Adrenal gland (tissue), 5 donors: ENCODE results near the gene EML6.

ENCODE experiments used
- POLR2A ChIP-seq, 2 donors: fragments of 450-650 bp; IDR thresholded peaks; one replicate each; pipeline ENCODE4 v1.6.1; 2017; ENCODE audit warnings: antibody characterized with exemption in 2 of 2, mild to moderate bottlenecking in 2 of 2, moderate library complexity in 1 of 2
- TF ChIP-seq, protein P1 (sequence below), 6 experiments: fragments of 450-650 bp in 4 of 6; fragments of 200-600 bp in 2 of 6; sonication (generic) in 1 of 6; IDR thresholded peaks; 1 replicate in 5 of 6; 2 replicates in 1 of 6; pipeline versions ENCODE4 v1.5.1 to v1.8.0; 2016 to 2021; ENCODE audit warnings: antibody characterized with exemption in 6 of 6, mild to moderate bottlenecking in 2 of 6, moderate library complexity in 1 of 6
- donor health status: DM: no; HTN: no; CAD: no.

DNA sequence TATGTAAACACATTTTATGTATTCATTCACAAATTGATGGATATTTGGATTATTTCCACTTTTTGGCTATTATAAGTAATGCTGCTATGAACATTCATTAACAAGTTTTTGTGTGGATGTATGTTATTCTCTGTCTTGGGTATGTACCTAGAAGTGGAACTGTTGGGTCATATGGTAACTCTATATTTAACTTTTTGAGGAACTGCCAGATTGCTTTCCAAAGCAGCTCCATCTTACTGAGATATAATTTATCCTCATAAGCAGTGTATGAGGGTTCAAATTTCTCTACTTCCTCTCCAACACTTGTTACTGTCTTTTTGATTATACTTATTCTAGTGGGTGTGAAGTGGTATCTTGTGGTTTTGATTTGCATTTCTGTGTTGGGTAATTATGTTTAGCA lies 7.1 kb upstream of the EML6 start:
- TF ChIP-seq, protein P1, sequence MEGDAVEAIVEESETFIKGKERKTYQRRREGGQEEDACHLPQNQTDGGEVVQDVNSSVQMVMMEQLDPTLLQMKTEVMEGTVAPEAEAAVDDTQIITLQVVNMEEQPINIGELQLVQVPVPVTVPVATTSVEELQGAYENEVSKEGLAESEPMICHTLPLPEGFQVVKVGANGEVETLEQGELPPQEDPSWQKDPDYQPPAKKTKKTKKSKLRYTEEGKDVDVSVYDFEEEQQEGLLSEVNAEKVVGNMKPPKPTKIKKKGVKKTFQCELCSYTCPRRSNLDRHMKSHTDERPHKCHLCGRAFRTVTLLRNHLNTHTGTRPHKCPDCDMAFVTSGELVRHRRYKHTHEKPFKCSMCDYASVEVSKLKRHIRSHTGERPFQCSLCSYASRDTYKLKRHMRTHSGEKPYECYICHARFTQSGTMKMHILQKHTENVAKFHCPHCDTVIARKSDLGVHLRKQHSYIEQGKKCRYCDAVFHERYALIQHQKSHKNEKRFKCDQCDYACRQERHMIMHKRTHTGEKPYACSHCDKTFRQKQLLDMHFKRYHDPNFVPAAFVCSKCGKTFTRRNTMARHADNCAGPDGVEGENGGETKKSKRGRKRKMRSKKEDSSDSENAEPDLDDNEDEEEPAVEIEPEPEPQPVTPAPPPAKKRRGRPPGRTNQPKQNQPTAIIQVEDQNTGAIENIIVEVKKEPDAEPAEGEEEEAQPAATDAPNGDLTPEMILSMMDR (IDR thresholded peaks at IDR 0.05), result no peak
- no peak for TF ChIP-seq POLR2A (IDR thresholded peaks at IDR 0.05)
